ENCODE measurements around the gene DUOX1. TPM values are rescaled to one million over a fixed set of nuclear protein-coding genes. Genes with fewer than 3 reads are reported as not detected.

The DUOX1 gene
- total RNA-seq, 1 donor, result not detected

DNA sequence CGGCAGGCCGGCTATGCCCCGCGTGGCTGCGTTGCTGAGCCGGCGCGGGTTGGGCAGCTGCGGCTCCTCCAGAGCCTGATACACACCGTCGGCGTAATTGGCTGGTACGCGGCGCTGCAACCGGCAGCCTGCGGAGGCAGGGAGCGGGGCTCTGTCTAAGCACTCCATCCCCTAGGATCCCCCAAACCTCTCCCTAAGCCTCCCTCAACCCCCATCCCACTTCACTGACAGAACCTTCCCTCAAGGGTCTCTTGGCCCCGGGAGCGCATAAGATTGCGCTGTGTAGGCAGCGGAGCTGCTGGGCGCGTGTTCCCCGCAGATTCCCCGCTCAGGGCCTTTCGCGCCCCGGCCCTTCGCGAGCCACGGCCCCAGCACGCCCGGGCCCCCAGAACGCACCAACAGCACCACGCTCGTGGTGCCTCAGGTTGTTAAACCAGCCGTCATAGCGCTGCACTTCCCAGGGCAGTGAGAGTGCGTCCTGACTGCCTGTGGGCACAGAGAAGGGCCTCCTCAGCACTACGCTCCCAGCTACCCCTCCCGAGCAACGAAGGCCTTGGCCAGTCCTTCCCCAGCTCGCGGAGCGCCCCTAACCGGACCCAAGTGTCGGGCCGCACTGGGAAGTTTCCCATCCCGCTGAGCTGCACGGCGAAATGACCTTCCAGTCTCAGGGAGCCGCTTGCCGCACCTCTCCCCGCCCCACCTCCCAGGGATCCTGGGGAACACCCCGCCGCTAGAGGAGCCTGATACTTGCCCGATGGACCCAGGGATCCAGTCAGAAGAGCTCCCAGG, 17.0 kb upstream of the DUOX1 start:
- TF ChIP-seq, protein P1, sequence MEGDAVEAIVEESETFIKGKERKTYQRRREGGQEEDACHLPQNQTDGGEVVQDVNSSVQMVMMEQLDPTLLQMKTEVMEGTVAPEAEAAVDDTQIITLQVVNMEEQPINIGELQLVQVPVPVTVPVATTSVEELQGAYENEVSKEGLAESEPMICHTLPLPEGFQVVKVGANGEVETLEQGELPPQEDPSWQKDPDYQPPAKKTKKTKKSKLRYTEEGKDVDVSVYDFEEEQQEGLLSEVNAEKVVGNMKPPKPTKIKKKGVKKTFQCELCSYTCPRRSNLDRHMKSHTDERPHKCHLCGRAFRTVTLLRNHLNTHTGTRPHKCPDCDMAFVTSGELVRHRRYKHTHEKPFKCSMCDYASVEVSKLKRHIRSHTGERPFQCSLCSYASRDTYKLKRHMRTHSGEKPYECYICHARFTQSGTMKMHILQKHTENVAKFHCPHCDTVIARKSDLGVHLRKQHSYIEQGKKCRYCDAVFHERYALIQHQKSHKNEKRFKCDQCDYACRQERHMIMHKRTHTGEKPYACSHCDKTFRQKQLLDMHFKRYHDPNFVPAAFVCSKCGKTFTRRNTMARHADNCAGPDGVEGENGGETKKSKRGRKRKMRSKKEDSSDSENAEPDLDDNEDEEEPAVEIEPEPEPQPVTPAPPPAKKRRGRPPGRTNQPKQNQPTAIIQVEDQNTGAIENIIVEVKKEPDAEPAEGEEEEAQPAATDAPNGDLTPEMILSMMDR (IDR thresholded peaks at IDR 0.05; ENCODE audit: insufficient read depth, low read length), result no peak
- no peak for DNase-seq (ENCODE audit: low read depth)
- no peak overlapping the region for H3K4me3 ChIP-seq (ENCODE audit: low read depth, low read length)

DNA sequence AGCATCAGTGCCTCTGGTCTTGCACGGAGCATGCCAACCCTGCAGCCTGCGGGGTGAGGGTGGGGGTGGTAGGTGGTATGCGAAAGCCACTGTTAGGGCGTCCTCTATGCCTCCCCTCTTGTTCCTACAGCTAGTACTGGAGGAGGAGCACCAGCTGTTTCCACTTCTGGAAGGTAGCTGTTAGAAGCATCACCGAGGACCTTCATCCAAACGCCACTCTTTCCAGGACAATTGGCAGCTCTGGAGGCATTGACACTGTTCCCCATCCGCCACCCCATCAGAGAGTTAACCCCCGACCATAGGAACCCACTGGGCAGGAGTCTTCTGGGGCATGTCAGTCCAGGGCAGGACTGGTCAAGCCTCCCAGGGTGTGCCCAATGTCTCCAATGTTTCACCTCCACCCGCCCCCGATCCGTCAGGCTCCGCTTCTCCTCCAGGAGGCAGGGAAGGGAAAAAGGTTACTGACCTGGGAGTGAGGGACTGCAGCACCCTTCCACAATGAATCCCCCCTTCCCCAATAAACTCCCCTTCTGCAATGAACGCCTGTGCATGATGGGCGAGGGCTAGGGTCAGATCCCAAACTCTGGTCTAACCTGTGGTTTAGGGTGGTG, 16.3 kb upstream of the DUOX1 start:
- H3K4me3 ChIP-seq (ENCODE audit: low read depth, low read length), result no peak overlapping the region
- TF ChIP-seq, protein P1 (IDR thresholded peaks at IDR 0.05; ENCODE audit: insufficient read depth, low read length), result no peak
- DNase-seq (ENCODE audit: low read depth), result no peak

DNA sequence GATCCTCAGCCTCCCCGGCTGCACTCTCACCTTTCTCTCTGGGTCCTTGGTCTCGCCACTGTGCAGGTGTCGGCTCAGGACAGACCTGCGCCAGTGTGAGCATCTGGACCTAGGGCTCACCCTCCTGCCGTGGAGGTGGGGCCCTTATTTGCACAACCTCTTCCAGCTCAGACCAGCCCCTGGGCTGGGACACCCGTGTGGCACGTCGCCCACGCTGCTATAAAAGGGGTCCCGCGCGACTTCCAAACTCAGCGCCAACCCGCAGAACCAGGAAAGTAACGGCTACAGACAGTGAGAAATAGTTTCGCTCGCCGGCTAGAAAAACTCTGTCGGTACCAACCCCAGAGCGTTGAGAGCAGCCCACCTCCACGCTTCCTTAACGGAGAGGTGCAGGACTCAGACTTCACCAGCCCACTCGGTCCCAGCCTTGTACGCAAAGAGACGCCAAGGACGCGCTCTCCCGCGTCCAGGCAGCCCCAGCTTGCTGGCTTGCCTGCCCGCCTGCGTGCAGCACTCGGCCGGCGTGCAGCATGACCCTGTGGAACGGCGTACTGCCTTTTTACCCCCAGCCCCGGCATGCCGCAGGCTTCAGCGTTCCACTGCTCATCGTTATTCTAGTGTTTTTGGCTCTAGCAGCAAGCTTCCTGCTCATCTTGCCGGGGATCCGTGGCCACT, 15.6 kb upstream of the DUOX1 start, which contains the start of the genes DUOX2 and DUOXA2:
DUOX2 (minus strand) TSS at position 97 of the 675 bp plus-strand sequence. CDS start 761 bp downstream, outside the sequence.
DUOXA2 (plus strand) TSS at position 251 of the 675 bp plus-strand sequence; CDS start at position 531, 280 bp downstream.
- DNase-seq (ENCODE audit: low read depth), result no peak
- no peak within 1 kb of the TSS for H3K4me3 ChIP-seq (ENCODE audit: low read depth, low read length)
- TF ChIP-seq, protein P1 (IDR thresholded peaks at IDR 0.05; ENCODE audit: insufficient read depth, low read length), result no peak

DNA sequence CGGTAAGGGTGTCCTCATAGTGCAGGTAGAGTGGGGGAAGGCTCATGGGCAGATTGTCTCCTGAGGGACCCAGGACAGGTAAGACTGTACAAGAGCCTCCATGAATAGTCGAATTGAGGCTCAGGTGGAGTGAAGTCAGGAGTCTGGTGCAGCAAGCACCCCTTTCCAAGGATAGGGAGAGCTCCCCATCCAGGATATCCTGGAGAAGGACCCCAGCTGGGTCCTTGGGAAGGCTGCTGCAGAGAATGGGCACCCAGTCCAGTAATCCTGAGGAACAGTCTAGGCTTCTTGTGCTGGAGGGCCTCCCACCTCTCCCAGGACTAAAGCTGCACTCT, 15.1 kb upstream of the DUOX1 start:
- TF ChIP-seq, protein P1 (IDR thresholded peaks at IDR 0.05; ENCODE audit: insufficient read depth, low read length), result no peak
- H3K4me3 ChIP-seq (ENCODE audit: low read depth, low read length), result no peak overlapping the region
- no peak for DNase-seq (ENCODE audit: low read depth)

DNA sequence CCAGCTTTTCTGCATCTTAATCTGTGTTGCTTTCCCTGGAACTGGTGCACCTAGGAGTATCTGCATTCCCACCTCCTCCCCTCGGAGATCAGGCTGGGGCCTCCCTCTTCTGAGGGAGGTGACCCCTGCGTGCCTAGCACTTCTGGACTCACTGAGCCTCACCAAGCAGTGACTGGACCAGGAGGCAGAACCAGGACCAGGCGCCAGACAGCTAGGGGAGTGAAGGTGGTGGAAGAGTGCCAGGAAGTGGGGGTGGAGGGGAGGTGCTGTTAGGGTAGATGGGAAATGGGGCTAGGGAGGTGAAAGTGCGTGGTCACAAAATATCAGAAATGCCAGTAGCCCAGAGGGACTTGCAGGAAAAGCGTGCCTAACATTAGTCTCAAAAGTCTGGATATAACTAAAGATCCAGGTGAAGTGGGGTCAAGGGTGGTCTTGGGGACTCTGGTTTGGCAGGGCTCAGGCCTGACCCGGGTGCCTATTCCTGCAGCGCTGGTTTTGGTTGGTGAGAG, 14.4 kb upstream of the DUOX1 start:
- DNase-seq (ENCODE audit: low read depth), result no peak
- no peak overlapping the region for H3K4me3 ChIP-seq (ENCODE audit: low read depth, low read length)
- TF ChIP-seq, protein P1 (IDR thresholded peaks at IDR 0.05; ENCODE audit: insufficient read depth, low read length), result no peak

DNA sequence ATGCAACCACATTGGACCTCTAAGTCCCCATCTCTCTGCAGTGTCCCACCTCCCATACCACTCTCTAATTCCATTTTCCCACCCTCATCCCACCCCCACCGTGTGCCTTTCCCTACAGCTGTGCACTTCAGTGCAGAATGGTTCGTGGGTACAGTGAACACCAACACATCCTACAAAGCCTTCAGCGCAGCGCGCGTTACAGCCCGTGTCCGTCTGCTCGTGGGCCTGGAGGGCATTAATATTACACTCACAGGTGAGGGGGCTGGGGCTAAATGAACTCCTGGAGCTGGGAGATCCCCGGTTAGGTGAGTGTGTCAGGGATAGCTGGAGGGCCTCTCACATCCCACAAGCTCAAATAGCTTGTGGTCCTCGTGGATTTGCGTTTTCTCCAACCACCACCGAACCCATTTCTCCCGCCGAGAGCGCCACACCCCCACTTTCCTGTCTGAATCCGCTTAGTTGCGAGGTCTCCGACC, 13.8 kb upstream of the DUOX1 start:
- H3K4me3 ChIP-seq (ENCODE audit: low read depth, low read length), result no peak overlapping the region
- no peak for DNase-seq (ENCODE audit: low read depth)
- TF ChIP-seq, protein P1 (IDR thresholded peaks at IDR 0.05; ENCODE audit: insufficient read depth, low read length), result no peak
